ENCODE data around the gene CFB. TPM values are rescaled to one million over a fixed set of nuclear protein-coding genes. Genes with fewer than 3 reads are reported as not detected.
A peak's percentile ranks its signal among the peaks of the same experiment; 100 is the strongest.

CFB gene
- total and polyA plus RNA-seq, 9 of the 15 experiments (the other 6 are each of a cell fraction or from before 2014, with no cell fraction given) = 0.08 to 0.91 (median 0.22) TPM; not detected in 4

GRCh38 chr6:31948306-31948705 lies 2.4 kb downstream of the CFB start (continued):
- TF ChIP-seq RREB1 (CRISPR knock-in tag; IDR thresholded peaks at IDR 0.05) = no peak
- no peak for TF ChIP-seq CHD7 (IDR thresholded peaks at IDR 0.05; ENCODE audit: low read depth, low read length)
- 0 out of 2 replicates have a peak, but pooled peaks have one; percentile 40 for TF ChIP-seq E2F4 (CRISPR knock-in tag; IDR thresholded peaks at IDR 0.05; ENCODE audit: low read depth)
- TF ChIP-seq NR2C1 (IDR thresholded peaks at IDR 0.05) = peak; percentile 72
- TF ChIP-seq NR2C1 (tag; IDR thresholded peaks at IDR 0.05) = peak; percentile 61
- TF ChIP-seq ZBTB33 (CRISPR knock-in tag; IDR thresholded peaks at IDR 0.05) = no peak
